Smooth muscle cell of the brain vasculature (primary cell): ENCODE measurements around the gene RBM47.
"Not testable (repeated sequence)": the region's sequence is repeated elsewhere in the genome, so short reads cannot be mapped to it uniquely, and the experiment has no call there.

Experiments
- DNase-seq: peaks from one replicate; pipeline ENCODE4 v3.0.0-alpha.2; 2012; ENCODE audit warnings: low read depth, low spot score

RBM47 gene

DNA sequence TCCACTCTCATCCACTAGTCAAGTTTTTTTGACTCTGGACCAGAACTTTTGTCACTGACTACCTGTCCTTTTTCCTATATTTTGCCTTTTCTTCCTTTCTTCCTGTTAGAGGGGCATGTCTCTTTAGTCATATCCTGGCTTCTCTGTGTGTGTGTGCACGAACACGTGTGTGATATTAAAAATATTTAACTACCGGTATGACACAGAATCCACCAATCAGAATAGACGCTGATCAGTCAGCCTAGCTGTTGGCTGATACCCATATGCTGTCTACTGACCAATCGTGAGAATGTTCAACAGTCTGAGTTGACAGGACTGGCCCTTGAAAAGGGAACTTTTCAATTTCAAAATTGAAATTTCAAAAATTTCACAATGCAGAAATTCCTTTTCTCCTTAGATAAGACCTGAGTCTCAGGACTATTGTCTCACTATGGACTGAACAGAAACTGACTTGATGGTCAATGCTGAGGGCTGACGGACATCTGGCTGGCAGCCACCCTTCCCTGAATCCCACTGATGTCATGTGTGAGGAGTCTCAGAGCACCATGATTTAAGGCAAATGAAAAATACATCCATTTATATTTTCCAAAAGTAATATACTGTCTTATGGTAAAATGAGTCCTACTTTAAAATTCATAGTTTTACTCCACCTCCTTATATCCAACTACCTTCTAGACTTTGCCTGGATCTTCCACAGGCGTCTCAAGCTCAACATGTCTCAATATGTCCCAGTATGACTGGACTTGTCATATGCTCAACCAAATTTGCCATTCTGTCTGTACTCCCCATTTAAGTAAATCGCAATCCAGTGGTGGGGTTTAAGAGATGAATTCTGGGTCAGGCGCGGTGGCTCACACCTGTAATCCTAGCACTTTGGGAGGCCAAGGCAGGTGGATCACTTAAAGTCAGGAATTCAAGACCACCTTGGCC, 216.5 kb downstream of the RBM47 start:
- DNase-seq = no peak

DNA sequence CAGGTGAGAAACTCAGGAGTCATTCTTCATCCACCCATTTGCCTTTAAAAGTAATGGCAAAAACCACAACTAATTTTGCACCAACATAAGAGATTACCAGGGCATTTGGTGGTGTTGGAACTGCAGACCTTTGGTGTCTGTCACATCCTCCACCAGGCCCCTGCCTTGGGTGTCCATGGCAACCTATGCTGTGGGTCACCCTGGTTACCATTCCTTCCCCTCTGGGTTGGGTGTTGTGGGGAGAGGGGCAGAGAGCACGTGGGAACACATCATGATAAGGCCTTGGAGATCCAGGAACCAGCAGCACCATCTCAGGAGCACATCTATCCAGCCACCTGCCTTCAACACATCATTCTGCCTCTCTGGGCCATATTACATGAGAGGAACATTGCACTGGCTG, 217.3 kb downstream of the RBM47 start:
- no peak for DNase-seq

DNA sequence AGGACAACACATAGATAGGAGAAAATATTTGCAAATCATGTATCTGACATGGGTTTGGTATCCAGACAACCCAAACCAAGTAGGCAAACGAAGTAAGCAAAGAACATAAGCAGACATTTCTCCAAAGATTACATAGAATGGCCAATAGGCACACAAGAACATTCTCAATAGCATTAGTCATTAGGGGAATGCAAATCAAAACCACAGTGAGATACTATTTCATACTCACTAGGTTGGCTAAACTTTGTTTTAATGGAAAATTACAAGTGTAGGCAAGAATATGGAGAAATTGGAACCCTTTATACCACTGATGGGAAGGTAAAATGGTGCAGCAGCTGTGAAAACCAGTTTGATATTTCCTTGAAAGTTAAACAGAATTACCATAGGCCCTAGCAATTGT, 219.8 kb downstream of the RBM47 start:
- DNase-seq = no peak

DNA sequence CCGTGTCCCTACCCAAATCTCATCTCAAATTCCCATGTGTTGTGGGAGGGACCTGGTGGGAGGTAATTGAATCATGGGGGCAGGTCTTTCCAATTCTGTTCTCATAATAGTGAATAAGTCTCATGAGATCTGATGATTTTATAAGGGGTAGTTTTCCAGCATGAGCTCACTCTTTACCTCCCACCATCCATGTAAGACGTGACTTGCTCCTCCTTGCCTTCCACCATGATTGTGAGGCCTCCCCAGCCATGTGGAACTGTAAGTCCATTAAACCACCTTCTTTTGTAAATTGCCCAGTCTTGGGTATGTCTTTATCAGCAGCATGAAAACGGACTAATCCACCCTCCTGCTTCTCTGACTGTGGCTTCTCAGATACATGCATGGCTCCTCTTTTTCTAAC, 222.2 kb downstream of the RBM47 start:
- DNase-seq = not testable (repeated sequence)

DNA sequence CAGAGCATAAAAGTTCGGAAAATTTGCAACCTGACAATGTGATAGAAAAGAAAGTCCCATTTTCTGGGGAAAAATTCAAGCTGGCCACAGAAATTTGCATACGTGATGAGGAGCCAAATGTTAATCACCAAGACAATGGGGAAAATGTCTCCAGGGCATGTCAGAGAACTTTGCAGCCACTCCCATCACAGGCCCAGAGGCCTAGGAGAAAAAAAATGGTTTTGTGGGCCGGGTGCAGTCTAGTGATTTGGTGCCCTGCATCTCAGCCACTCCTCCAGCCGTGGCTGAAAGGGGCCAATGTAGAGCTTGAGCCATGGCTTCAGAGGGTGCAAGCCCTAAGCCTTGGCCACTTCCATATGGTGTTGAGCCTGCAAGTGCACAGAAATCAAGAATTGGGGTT, 223.3 kb downstream of the RBM47 start:
- DNase-seq = no peak

DNA sequence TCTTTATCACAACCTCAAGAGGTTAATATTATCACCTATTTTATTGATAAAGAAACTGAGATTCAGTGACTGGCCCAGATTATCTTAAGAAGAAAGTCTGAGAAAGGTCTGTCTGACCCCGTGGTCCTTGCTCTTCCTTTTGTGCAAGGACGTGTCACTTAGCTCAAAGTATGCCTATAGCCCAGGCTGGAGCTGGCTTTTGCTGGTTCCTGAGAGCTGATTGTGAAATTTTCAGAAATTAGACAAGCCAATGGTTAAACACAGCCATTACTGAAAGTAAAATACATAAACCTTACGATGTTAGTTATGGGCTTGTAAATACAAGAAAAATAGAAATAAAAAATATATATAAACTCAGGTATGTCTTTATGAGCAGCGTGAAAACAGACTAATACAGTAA, 224.5 kb downstream of the RBM47 start:
- no peak for DNase-seq

DNA sequence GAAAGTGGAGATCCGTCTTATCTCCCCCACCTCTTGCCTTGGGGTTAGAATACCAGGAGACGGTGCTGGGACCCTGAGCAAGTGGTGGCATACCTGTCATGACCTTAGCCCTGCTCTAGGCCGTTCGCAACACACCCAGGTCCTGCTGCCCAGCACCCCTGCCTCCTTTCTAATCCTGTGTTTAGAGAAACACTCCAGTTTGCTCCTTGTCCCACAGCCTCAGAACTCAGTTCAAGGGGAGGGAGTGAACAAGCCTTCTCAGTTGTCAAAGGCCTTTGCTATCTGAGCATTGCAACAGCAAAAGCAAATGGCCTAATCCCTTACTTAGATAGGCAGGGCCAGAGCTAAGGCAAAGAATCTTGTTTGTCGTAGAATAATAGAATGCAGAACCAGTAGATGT, 226.6 kb downstream of the RBM47 start:
- no peak for DNase-seq

DNA sequence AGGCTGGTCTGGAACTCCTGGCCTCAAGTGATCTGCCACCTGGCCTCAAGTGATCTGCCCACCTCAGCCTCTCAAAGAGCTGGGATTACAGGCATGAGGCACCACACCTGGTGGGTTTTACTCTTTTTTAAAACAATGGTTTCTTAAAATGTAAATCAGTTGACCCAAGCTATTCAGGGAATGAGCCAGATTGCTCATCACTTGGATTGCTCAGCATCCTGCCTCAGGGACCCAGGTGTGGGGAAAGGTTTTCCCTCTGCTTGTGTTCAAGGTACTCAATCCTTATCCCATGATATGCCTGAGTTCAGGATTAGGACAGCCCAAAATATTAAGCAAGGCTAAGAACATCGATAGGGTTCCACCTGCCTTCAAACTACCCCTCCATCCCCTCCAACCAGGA, 227.1 kb downstream of the RBM47 start:
- DNase-seq = no peak

DNA sequence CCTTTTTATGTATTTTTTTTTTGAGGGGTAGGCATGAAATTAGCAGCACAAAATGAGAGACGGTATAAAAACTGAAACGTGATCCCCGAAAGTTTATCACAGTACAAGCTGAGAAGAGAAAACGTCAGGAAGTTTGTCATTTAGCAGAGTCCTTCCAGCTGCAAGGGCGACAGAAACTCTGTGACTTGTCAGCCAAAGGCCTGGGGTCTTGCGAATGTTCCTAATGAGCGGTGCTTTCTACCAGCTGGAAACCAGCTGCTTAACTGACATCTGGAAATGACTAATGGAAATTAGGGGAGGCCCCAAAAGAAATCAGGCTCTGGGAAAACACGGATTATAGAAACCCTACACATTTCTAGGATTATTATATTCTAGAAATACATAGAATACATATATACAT, 228.0 kb downstream of the RBM47 start:
- no peak for DNase-seq

DNA sequence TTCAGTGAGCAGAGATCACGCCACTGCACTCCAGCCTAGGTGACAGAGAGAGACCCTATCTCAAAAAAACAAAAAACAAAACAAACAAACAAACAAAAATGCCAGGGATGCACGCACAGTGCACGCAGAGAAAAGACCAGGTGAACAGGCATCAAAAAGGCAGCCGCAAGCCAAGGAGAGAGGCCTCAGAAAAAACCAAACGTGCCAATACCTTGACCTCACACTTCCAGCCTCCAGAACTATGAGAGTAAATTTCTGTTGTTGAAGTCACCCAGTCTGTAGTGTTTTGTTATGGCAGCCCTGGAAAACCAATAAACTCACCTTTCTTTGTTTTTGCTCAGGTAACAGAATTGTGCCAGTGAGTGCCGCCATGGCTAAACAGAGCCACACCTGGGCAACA, 228.6 kb downstream of the RBM47 start:
- DNase-seq = no peak

DNA sequence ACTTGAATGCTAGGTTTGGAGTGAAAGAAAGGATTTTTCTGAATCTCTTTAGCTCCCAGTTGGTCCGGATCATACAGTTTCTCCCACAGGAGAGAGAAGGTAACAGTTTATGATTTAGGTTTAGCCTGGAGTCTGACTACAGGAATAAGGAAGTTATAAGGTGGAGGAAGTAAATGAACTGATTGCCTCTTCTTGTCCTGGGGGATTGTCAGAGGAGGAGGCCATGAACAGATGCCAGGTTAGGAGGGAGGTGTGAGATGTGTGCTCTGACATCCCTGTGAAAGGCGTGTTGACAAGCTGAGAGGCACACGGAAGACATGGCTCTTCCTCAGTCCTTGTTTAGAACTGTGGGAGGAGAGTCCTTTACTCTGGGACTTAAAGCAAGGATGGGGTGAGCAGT, 230.1 kb downstream of the RBM47 start:
- DNase-seq = no peak

DNA sequence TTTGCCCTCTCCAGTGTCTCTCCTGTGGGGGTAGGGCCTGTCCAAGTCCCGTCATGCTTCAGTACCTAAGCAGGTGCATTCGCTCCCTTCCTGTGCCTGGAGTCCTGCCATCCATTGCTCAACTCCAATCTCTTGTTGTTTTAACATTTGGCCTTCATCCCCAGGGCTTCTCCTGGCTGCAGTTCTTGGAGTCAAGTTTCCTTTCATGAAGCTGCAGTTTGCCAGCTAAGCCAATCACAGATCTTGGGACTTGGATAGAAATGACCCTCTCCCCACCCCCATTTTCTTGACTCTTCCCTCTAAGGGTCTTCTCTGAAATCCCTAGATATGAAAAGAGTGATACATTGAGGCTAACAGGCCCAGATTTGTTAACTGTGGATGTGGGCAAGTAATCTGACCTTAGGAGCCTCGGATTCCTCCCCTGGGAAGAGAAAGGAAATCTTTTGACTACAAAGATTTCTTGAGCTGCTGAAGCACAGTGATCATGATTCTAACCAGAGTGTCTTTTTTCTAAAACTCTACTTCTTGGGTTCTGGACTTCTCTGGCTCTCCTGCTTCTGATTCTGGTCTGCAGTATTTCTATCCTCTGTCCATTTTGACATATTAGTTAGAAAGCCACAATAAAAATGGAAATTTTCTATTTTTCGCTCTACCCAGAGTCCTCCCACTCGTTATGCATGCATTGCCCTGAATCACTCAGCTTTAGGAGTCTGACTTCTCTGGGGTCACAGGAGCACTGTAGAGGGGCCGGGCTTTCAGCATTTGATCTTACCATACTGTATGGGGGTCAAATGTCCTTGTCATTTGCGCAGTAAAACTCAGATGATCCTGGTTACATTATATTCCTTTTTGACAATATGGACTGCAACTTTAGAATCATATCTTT, 233.5 kb downstream of the RBM47 start:
- peak; percentile 13 for DNase-seq

DNA sequence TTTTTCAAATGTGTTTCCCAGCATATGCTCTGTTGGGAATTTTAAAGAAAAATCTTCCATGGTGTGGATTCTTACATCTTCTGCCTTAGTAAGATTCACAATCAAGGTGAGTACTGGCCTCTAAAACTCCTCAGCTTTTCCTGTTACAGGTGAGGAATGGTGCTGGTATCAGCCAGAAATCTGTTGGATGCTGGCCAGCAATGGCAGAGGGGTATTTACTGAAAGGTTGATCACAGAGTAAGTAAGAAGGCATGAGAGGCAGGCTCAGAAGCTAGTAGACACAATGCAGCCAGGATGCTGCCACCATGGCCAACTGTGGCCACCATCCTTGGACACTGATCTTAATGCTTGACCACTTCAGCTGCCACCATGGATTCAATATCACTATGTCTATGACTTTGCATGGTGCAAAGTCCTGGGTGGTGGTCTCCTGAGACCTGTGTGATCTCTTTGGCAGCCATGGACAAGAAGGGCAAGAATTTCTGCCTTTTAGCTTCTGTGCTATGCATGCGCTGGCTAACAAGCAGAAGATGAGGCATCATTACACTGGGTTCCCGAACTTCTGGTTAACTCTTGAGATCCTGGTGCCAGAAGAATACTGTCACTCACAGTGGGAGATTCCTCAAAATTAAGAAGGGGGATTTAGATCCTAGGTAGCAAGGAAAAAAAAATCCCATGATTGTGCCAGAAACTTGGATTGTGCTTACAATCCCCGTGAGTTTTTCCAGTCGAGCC, 234.3 kb downstream of the RBM47 start:
- no peak for DNase-seq

DNA sequence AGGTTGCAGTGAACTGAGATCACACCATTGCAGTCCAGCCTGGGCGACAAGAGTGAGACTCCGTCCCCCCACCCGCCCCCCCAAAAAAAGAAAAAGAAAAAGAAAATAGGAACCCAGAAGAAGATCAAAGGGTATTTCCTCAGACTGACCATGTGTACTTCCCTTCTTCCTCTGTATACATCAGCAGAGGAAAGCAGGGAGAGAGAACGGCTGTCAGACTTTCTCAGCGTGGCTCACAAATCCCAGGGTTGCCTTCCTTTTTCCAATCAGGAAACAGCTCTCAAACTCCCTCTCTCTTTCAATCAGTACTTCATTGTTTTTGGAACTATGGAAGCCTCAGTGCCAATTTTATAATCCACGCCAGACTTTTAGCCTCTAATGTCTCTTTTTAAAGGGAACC, 235.4 kb downstream of the RBM47 start:
- no peak for DNase-seq

DNA sequence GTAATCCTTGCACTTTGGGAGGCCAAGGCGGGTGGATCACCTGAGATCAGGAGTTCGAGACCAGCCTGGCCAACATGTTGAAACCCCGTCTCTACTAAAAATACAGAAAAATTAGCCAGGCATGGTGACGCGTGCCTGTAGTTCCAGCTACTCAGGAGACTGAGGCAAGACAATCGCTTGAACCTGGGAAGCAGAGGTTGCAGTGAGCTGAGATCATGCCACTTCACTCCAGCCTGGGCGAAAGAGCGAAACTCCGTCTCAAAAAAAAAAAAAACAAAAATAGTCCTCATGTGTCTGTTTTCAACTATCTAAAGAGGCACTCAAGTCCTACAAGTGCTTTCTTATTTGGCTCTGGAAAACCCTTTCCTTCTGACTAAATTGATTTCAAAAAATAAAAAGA, 237.4 kb downstream of the RBM47 start:
- not testable (repeated sequence) for DNase-seq

DNA sequence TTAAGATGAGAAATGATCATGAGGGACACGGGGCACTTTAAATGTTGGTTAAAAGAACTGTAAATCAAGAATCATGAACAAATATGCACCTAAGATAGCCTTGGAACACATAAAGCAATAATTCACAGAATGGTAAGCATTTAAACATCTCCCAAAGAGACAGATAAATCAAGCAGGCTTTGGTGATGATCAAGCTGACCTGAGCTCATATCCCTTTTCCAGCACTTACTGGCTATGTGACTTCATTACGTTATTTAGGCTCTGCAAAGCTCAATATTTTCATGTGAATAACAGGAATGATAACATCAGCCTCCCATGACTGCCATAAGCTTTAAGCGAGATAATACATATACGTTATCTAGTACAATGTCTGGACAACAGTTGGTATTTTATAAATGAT, 239.7 kb downstream of the RBM47 start:
- no peak for DNase-seq

DNA sequence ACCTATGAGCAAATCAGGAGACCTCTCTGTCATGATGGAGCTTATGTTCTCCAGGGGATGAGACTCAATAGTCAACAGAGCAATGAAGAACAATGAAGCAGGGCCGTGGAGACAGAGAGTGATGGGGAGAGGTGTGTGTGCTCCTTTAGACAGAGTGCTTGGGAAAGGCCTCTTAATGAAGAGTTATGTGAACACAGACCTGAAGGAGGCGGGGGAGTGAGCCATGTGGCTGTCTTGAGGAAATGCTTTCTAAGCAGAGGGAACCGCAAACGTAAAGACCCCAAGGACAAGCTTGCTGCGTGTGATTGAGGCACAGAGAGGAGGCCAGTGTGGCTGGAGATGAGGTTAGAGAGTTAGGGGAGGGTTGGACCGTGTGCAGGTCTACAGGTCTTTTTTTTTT, 241.4 kb downstream of the RBM47 start:
- DNase-seq = no peak

DNA sequence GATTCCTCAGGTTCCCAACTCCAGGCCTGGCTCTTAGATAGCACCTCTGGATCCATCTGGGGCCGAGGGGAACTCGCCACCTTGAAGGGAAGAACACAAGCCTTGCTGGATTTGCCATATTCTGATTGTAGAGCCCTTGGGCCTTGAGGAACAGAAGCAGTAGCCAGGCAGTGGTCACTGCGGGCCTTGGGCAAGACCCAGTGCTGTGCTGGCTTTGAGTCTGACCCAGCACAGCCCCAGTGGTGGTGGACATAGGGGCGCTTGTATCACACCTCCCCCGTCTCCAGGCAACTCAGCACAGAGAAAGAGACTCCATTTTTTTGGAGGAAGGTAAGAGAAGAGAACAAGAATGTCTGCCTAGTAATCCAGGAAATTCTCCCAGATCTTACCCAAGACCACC, 249.0 kb downstream of the RBM47 start:
- no peak for DNase-seq

DNA sequence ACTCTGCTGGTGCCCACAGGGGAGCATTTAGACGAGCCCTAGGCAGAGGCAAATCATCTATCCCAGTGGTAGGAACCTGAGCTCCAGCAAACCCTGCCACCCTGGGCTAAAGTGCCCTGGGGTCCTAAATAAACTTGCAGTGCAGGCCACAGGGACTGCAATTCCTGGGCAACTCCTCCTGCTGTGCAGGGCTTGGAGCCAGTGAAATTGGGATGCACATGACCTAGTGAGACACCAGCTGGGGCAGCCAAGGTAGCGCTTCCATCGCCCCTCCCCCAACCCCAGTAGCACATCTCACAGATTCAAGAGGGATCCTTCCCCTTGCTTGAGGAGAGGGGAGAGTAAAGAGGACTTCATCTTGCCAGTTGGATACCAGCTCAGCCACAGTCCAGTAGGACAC, 250.4 kb downstream of the RBM47 start:
- DNase-seq = no peak

DNA sequence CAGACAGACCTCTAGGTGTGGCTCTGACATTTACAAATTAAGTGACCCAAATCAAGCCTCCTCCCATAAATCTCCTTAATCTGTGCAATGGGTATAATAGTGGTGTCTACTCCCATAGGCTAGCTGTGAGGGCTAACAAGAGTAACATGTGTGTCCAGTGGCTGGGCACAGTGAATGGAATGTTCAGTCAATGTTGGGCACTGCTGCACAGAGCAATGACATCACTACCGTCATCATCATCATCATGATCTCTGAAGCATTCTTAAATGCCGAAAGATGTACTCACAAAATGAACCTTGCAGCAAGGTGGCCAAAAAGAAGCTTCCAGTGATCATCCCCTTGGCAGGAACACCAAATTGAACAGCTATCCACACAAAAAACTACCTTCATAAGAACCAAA, 251.0 kb downstream of the RBM47 start:
- no peak for DNase-seq

DNA sequence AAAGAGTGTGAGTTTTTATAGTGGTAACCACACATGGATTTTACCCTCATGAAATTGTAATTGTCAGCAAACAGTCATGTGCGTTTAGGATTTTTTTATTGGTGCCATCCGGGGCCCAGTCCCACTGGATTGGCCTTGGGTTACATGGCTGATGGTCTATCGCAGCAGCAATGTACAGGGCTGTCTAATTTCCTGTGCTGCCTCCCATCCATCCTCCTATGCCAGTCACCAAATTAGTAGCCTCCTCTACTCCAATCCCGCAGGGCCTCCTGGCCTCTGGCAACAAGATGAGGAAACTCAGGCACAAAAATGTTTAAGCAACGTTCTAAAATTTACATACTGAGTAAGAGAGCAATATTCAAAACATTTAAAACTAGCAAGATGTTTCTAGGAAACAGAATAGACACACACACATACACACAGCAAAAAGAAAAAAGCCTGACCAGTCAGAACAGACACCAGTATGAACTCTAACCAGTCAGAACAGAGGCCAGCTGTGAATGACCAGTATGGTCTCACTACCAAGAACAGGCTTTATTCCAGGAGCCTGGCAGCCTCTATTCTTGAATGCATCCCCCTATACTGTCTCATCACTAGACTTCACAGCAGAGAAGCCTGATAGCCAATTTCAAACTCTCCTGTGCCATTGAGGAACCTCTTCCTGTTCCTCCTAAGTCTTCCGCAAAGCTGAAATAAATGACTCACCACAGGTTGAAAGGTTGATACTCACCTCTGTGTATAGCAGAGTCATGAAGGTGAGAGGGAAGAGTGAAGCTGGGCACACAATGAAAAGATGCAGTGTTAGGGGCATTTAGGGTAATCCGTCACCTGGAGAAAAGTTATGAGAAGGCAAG, 251.9 kb downstream of the RBM47 start:
- no peak for DNase-seq
